Right atrium auricular region (tissue), 2 donors: Measurements from ENCODE around the gene ARF3. TPM values are rescaled to one million over a fixed set of nuclear protein-coding genes. Genes with fewer than 3 reads are reported as not detected.

Source experiments
- DNase-seq: peaks from one replicate; pipeline ENCODE4 v3.0.0-alpha.2; 2019; ENCODE audit warnings: low spot score
- H3K27ac ChIP-seq, 2 donors: fragments of 200-600 bp; sonication (generic); 1 replicate in 1 of 2; 2 replicates in 1 of 2; pipeline ENCODE4 v1.5.1; 2016 to 2019
- H3K27me3 ChIP-seq, 2 donors: fragments of 200-600 bp; sonication (generic); one replicate each; pipeline versions ENCODE4 v1.5.1 to v1.6.0; 2017 to 2019
- H3K36me3 ChIP-seq: fragments of 200-600 bp; sonication (generic); one replicate; pipeline ENCODE4 v1.5.1; 2016
- H3K4me1 ChIP-seq, 2 donors: fragments of 200-600 bp; sonication (generic); one replicate each; pipeline versions ENCODE4 v1.5.1 to v1.6.0; 2017 to 2019
- H3K4me3 ChIP-seq, 2 donors: fragments of 200-600 bp; sonication (generic); 1 replicate in 1 of 2; 2 replicates in 1 of 2; pipeline ENCODE4 v1.5.1; 2017 to 2019; ENCODE audit warnings: mild to moderate bottlenecking in 1 of 2, moderate library complexity in 1 of 2
- H3K9me3 ChIP-seq, 2 donors: fragments of 200-600 bp; sonication (generic); one replicate each; pipeline ENCODE4 v1.5.1; 2019
- total RNA-seq, 2 donors: library from RNA; depleted of rRNA; stranded (reverse); fragments of >200 nt; gene quantifications; one replicate each; pipeline ENCODE4 v1.1.0, GENCODE V29; 2016
- TF ChIP-seq, protein P1 (sequence below), 2 donors: fragments of 200-600 bp; sonication (generic); IDR thresholded peaks; one replicate each; pipeline ENCODE4 v1.5.1; 2019; ENCODE audit warnings: antibody characterized with exemption in 2 of 2

Gene ARF3
- total RNA-seq, 2 donors from 2014 or later, result 35.5 to 48.8 TPM

DNA sequence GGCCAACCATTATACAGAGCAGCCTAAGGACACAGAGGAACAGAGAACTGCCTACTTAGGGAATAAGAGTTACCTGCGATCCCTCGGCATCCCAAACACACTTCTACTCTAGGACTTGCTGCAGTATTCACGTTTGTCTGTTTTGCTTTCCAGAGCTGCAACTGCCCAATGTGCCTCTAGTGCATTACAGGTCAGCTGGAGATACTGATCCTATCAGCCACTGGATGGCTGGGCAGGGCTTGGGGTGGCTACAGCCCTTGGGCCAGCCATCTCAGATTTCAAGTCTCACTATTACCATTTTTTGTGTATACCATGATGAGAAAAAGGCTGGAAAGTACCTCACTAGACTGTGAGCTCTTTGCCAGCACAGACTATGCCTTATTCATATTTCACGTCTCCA is 4.6 kb downstream of the ARF3 start:
- Histone ChIP-seq H3K27me3 (no peaks in the 10 kb centered on the region), H3K36me3 (peaks cover 7% of the 10 kb centered on the region), H3K4me3 (no peak overlapping the region), H3K4me1 (peaks cover 0 to 26% of the 10 kb centered on the region in 2 donors), H3K9me3 (no peaks in the 10 kb centered on the region), H3K27ac (no peak overlapping the region)
- TF ChIP-seq, protein P1, sequence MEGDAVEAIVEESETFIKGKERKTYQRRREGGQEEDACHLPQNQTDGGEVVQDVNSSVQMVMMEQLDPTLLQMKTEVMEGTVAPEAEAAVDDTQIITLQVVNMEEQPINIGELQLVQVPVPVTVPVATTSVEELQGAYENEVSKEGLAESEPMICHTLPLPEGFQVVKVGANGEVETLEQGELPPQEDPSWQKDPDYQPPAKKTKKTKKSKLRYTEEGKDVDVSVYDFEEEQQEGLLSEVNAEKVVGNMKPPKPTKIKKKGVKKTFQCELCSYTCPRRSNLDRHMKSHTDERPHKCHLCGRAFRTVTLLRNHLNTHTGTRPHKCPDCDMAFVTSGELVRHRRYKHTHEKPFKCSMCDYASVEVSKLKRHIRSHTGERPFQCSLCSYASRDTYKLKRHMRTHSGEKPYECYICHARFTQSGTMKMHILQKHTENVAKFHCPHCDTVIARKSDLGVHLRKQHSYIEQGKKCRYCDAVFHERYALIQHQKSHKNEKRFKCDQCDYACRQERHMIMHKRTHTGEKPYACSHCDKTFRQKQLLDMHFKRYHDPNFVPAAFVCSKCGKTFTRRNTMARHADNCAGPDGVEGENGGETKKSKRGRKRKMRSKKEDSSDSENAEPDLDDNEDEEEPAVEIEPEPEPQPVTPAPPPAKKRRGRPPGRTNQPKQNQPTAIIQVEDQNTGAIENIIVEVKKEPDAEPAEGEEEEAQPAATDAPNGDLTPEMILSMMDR (IDR thresholded peaks at IDR 0.05), result no peak
- no peak for DNase-seq

DNA sequence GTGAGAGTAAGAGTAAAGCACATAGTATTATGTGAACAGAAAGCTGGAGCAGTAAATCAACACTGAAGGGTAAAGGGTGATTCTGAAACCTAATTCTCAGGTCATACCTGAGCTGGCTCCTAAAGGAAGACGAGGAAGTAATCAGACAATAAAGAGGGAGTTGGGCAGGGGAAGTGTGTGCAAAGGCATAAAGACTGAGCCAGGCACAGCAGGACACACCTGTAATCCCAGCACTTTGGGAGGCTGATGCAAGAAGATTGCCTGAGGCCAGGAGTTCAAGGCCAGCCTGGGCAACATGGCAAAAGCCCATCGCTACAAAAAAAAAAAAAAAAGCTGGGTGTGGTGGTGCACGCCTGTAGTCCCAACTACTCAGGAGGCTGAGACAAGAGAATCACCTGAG is 9.6 kb downstream of the ARF3 start:
- peaks cover under 1% of the 10 kb centered on the region for H3K36me3 ChIP-seq
- H3K27ac ChIP-seq, result no peak overlapping the region
- peaks cover 0 to 12% of the 10 kb centered on the region in 2 donors for H3K4me1 ChIP-seq
- no peaks in the 10 kb centered on the region for H3K9me3 ChIP-seq
- no peak for DNase-seq
- TF ChIP-seq, protein P1 (IDR thresholded peaks at IDR 0.05), result no peak
- H3K4me3 ChIP-seq, result no peak overlapping the region
- H3K27me3 ChIP-seq, result no peaks in the 10 kb centered on the region

DNA sequence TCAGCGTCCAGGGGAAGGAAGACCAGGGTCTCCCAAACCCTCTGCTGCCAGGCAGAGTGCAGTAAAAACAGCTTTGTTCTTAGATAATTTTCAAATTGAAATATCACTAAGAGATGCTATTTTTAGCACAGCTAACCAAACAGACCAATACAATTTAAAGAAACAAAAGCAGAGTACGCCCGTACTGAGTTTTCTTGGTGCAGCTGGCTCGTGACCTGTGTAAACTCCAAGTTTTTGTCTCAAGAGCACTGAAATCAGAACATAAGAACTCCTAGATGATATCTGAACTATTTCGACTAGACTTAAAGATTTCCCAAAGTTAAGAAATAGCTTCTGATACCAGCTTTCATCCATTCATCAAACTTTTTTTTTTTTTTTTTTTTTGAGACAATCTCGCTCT is 10.3 kb downstream of the ARF3 start:
- Histone ChIP-seq H3K4me3 (no peak overlapping the region), H3K36me3 (no peaks in the 10 kb centered on the region), H3K27ac (no peak overlapping the region), H3K27me3 (no peaks in the 10 kb centered on the region), H3K4me1 (peaks cover 0 to 17% of the 10 kb centered on the region in 2 donors), H3K9me3 (no peaks in the 10 kb centered on the region)
- no peak for DNase-seq
- TF ChIP-seq, protein P1 (IDR thresholded peaks at IDR 0.05), result no peak

DNA sequence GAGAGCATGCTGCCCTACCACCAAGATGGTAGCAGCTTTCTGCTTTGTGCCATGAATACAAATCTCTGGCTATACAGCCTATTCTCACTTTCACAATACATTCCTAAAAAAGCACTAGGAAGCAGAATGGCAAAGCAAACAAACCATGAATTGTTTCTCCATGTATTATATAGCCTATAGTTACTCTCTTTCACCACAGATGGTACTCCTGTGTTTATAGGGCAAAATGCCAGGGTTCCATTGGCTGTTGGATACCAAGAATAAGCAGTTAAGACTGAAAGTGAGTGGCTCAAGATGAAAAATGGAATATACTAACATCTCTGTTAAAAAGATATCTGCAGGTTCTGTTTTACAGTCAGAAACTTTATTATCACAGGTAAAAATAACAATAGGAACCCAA is 11.1 kb downstream of the ARF3 start:
- H3K27ac ChIP-seq, result no peak overlapping the region
- H3K4me3 ChIP-seq, result no peak overlapping the region
- H3K4me1 ChIP-seq, result peaks cover 0 to 17% of the 10 kb centered on the region in 2 donors
- no peaks in the 10 kb centered on the region for H3K9me3 ChIP-seq
- TF ChIP-seq, protein P1 (IDR thresholded peaks at IDR 0.05), result no peak
- H3K36me3 ChIP-seq, result no peaks in the 10 kb centered on the region
- no peaks in the 10 kb centered on the region for H3K27me3 ChIP-seq
- no peak for DNase-seq

DNA sequence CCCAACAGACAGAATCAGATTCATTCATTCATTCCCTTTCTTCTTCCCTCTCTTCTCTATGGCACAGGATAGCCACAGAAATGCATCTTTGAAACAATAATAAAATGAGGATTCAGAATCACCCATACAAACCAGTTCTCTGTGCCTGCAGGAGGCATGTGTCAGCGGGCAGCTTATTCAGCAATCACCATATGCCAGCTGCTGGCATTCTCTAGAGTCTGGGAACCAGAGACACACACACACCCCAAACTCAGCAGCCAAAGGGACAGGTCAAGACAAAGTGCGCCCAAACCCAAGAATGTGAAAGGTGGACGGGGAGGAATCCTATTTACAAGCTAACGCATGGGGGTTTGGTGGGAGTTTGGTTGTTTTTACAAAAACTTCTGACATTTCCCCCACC is 14.1 kb downstream of the ARF3 start:
- H3K27me3 ChIP-seq, result no peaks in the 10 kb centered on the region
- H3K9me3 ChIP-seq, result no peaks in the 10 kb centered on the region
- H3K4me3 ChIP-seq, result no peak overlapping the region
- TF ChIP-seq, protein P1 (IDR thresholded peaks at IDR 0.05), result no peak
- no peak for DNase-seq
- H3K36me3 ChIP-seq, result peaks cover 27% of the 10 kb centered on the region
- peaks cover 0 to 17% of the 10 kb centered on the region in 2 donors for H3K4me1 ChIP-seq
- no peak overlapping the region for H3K27ac ChIP-seq

DNA sequence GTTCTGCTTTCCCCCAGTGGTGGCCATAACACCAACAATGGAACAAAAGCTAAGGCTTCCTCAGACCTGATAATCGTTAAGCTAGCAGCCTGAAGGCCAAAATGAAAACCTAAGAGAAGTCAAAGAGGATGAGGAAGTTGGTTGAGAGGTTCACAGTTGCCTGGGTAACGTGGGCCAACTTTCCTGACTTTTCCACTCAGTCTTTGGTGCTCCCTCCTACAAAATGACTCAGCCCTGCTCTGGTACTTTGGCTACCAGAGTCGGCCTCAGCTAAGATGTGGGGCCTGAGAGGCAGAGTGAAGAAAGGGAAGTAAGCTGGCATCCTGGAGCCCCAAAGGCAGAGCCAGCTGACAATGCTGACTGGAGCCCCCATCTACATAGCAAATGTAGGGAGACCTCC is 17.1 kb downstream of the ARF3 start:
- Histone ChIP-seq H3K27ac (no peak overlapping the region), H3K9me3 (no peaks in the 10 kb centered on the region), H3K4me3 (no peak overlapping the region), H3K36me3 (peaks cover 32% of the 10 kb centered on the region), H3K4me1 (peaks cover 0 to 6% of the 10 kb centered on the region in 2 donors), H3K27me3 (no peaks in the 10 kb centered on the region)
- TF ChIP-seq, protein P1 (IDR thresholded peaks at IDR 0.05), result no peak
- no peak for DNase-seq
